Peyer's patch (tissue), 4 donors: Measurements from ENCODE around the gene CFAP70. TPM values are rescaled to one million over a fixed set of nuclear protein-coding genes. Genes with fewer than 3 reads are reported as not detected.
A peak's percentile ranks its signal among the peaks of the same experiment; 100 is the strongest.

Source experiments
- DNase-seq, 3 donors: peaks; one replicate each; pipeline ENCODE4 v3.0.0-alpha.2; 2017 to 2019
- H3K27ac ChIP-seq, 4 donors: fragments of 200-600 bp; sonication (generic); one replicate each; pipeline ENCODE4 v1.5.1; 2016 to 2019
- H3K27me3 ChIP-seq, 2 donors: fragments of 200-600 bp; sonication (generic); one replicate each; pipeline ENCODE4 v1.5.1; 2019
- H3K36me3 ChIP-seq, 3 donors: fragments of 200-600 bp; sonication (generic); one replicate each; pipeline ENCODE4 v1.5.1; 2016 to 2019
- H3K4me1 ChIP-seq, 4 donors: fragments of 200-600 bp; sonication (generic); one replicate each; pipeline ENCODE4 v1.5.1; 2016 to 2019
- H3K4me3 ChIP-seq, 4 donors: fragments of 200-600 bp; sonication (generic); 1 replicate in 3 of 4; 2 replicates in 1 of 4; pipeline ENCODE4 v1.5.1; 2016 to 2019; ENCODE audit warnings: mild to moderate bottlenecking in 1 of 4
- H3K9me3 ChIP-seq, 4 donors: fragments of 200-600 bp; sonication (generic); one replicate each; pipeline ENCODE4 v1.5.1; 2016 to 2019; ENCODE audit warnings: mild to moderate bottlenecking in 1 of 4
- POLR2A ChIP-seq, 2 donors: fragments of 450-650 bp; IDR thresholded peaks; one replicate each; pipeline ENCODE4 v1.5.1; 2017; ENCODE audit warnings: antibody characterized with exemption in 2 of 2, mild to moderate bottlenecking in 2 of 2, moderate library complexity in 2 of 2
- total RNA-seq, 4 donors: library from RNA; depleted of rRNA; stranded (reverse); fragments of >200 nt; gene quantifications; one replicate each; pipeline ENCODE4 v1.1.0, GENCODE V29; 2016
- TF ChIP-seq, protein P1 (sequence below), 6 experiments: fragments of 450-650 bp in 4 of 6; fragments of 200-600 bp in 2 of 6; sonication (generic) in 1 of 6; IDR thresholded peaks; one replicate each; pipeline ENCODE4 v1.5.1; 2017 to 2019; ENCODE audit warnings: antibody characterized with exemption in 6 of 6, mild to moderate bottlenecking in 3 of 6, moderate library complexity in 1 of 6

The CFAP70 gene
- total RNA-seq, 4 donors from 2014 or later: 0.88 to 5.8 (median 2.5) TPM

DNA sequence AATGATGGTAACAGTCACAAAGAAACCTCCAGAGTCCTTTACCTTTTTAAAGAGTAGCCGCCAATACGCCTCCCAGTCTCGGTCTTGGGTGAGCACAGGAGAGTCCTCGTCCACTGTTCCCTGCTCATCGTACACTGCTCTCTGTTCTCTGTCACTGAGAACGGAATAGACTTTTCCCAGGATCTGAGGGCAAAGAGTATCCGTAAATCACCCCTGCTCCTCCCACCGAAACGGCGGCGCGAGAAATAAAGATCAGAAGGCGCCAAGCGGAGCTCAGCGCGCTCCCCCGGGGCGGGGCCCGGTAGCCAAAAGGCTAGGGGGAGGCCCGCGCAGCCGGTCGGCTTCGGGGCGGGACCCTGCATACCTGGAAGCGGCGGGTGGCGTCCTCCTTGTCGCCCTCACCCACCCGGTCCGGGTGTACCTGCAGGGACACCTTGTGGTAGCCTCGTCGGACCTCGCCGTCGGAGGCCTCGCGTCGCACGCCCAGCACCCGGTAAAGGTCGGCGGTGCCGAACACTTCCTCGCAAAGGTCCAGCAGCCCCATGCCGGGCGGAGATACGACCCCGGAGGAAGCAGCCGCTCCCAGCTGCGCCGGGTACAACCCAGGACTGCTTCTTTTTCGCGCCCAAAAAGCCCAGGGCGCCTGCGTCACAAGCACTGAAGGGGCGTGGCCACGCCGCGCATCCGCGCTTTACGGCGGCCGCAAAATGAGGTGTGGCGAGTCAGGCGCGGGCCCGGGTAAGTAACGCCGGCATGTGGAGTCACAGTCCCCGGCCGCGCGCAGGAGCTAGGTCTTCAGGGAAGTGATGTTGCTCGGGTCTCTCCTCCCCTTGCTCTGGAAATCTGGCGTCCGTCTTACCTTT, 111.8 kb downstream of the CFAP70 start, which contains the start of gene DNAJC9:
Gene DNAJC9 (minus strand): TSS at position 610 of the 863 bp plus-strand sequence. CDS start 66 bp downstream, at position 544.
- TF ChIP-seq POLR2A (IDR thresholded peaks at IDR 0.05): peak; percentile 72 to 80
- TF ChIP-seq, protein P1, sequence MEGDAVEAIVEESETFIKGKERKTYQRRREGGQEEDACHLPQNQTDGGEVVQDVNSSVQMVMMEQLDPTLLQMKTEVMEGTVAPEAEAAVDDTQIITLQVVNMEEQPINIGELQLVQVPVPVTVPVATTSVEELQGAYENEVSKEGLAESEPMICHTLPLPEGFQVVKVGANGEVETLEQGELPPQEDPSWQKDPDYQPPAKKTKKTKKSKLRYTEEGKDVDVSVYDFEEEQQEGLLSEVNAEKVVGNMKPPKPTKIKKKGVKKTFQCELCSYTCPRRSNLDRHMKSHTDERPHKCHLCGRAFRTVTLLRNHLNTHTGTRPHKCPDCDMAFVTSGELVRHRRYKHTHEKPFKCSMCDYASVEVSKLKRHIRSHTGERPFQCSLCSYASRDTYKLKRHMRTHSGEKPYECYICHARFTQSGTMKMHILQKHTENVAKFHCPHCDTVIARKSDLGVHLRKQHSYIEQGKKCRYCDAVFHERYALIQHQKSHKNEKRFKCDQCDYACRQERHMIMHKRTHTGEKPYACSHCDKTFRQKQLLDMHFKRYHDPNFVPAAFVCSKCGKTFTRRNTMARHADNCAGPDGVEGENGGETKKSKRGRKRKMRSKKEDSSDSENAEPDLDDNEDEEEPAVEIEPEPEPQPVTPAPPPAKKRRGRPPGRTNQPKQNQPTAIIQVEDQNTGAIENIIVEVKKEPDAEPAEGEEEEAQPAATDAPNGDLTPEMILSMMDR (IDR thresholded peaks at IDR 0.05): peak in 4 of 6 experiments; percentile 12 to 37 (median 16)
- Histone ChIP-seq H3K36me3 (peaks cover 0 to 46% (median 0%) of the 10 kb centered on the region in 3 donors), H3K4me1 (peaks cover 0 to 37% (median 13%) of the 10 kb centered on the region in 4 donors), H3K27me3 (no peaks in the 10 kb centered on the region), H3K9me3 (no peaks in the 10 kb centered on the region), H3K27ac (peak within 1 kb of the TSS; percentile 82 to 93 (median 88)), H3K4me3 (peak within 1 kb of the TSS; percentile 66 to 90 (median 82))
- DNase-seq: peak; percentile 98 to 99 (median 98)

DNA sequence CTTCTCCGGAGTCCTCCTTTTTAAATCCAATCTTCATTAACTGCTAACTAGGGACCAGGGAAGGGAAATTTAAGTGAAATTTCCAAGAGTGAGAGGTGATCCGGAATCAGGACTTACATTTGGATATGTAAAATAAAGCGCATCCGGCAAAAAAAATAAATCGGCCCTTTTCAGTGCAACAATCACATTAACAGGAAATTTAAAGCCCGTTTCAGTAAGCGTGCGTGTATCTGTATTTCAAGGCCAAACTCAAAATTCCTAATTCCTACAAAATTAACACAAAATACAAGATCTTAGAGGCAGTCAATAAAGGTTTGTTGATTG, 112.4 kb downstream of the CFAP70 start:
- H3K4me1 ChIP-seq: peaks cover 0 to 32% (median 8%) of the 10 kb centered on the region in 4 donors
- no peak for TF ChIP-seq POLR2A (IDR thresholded peaks at IDR 0.05)
- TF ChIP-seq, protein P1 (IDR thresholded peaks at IDR 0.05): no peak
- peak overlapping the region; percentile 82 to 93 (median 88) for H3K27ac ChIP-seq
- peak overlapping the region; percentile 66 to 90 (median 82) for H3K4me3 ChIP-seq
- H3K36me3 ChIP-seq: peaks cover 0 to 52% (median 0%) of the 10 kb centered on the region in 3 donors
- no peaks in the 10 kb centered on the region for H3K27me3 ChIP-seq
- DNase-seq: no peak
- H3K9me3 ChIP-seq: no peaks in the 10 kb centered on the region

DNA sequence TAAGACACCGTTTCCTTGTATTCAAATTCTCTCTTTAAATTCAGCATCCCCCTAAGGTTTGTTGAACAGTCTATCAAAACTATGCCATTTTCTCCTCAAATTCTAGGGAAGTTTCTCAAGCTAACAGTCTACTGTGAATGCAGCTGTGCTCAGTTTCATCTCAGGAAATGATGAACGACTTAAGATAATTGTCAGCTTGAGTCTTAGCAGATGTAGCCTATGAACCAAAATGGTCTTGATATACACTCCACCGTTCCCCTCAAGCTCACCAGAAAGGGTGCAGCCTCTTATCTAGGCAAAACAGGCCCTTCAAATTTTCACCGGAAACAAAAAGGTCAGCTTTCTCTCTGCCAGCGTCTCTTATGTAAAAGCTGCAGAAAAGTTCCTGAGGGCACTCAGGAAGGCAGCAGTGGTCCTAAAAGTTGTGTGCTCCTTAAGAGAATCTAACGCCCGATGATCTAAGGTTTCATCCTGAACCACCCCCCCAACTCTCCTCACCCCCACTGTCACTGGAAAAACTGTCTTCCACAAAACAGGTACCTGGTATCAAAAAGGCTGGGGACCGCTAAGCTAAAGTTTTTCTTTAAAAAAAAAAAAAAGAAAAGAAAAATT, 113.7 kb downstream of the CFAP70 start:
- Histone ChIP-seq H3K27ac (no peak overlapping the region), H3K27me3 (no peaks in the 10 kb centered on the region), H3K4me1 (peaks cover 0 to 23% (median 5%) of the 10 kb centered on the region in 4 donors), H3K36me3 (peaks cover 0 to 56% (median 0%) of the 10 kb centered on the region in 3 donors), H3K4me3 (no peak overlapping the region), H3K9me3 (no peaks in the 10 kb centered on the region)
- TF ChIP-seq, protein P1 (IDR thresholded peaks at IDR 0.05): no peak
- TF ChIP-seq POLR2A (IDR thresholded peaks at IDR 0.05): no peak
- no peak for DNase-seq

DNA sequence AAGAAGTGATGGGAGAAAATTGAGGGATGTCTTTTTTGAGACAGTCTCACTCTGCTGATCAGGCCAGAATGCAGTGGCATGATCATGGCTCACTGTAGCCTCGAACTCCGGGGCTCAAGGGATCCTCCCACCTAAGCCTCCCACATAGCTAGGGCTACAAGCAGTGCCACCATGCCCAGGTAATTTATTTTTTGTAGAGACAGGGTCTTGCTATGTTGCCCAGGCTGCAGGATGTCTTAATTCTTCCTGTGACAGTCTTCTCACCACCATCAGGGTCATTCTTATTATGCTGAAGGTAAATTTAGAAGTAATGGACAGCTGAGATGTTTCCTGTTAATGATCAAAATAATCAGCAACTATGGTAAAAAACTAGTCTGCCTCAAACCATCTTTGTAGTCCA, 118.8 kb downstream of the CFAP70 start:
- no peak for DNase-seq
- peaks cover 0 to 3% (median 0%) of the 10 kb centered on the region in 4 donors for H3K4me1 ChIP-seq
- no peak overlapping the region for H3K27ac ChIP-seq
- no peaks in the 10 kb centered on the region for H3K27me3 ChIP-seq
- H3K4me3 ChIP-seq: no peak overlapping the region
- H3K9me3 ChIP-seq: no peaks in the 10 kb centered on the region
- peaks cover 0 to 68% (median 0%) of the 10 kb centered on the region in 3 donors for H3K36me3 ChIP-seq
- TF ChIP-seq, protein P1 (IDR thresholded peaks at IDR 0.05): no peak
- TF ChIP-seq POLR2A (IDR thresholded peaks at IDR 0.05): no peak

DNA sequence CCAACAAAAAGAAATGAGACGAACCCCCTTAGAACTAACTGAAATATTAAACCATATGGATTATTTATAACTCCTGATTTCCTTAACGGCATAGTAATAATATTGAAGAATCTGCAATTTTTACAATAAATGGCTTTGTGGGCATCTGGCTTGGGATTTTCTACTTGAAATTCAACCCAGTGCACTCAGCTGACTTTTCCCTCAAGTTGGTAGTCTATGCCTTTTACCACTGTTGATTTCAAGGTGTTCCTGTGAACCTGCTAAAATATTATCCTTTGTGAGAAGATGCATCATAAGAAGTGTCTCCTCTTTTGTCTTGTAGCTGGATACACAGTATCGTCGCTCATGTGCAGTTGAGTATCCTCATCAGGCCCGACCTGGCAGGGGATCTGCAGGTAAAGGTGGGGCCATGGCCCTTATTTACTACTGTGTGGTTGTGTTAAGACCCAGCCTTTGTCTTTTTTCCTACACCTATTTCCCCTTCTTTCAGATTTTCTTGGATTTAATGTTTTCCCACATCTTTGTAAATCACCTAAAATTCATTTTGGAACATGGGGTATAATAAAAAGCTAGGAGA, 119.6 kb downstream of the CFAP70 start:
- Histone ChIP-seq H3K9me3 (no peaks in the 10 kb centered on the region), H3K4me1 (no peaks in the 10 kb centered on the region), H3K27ac (no peak overlapping the region), H3K27me3 (no peaks in the 10 kb centered on the region), H3K4me3 (no peak overlapping the region), H3K36me3 (peaks cover 0 to 73% (median 0%) of the 10 kb centered on the region in 3 donors)
- TF ChIP-seq, protein P1 (IDR thresholded peaks at IDR 0.05): no peak
- no peak for TF ChIP-seq POLR2A (IDR thresholded peaks at IDR 0.05)
- no peak for DNase-seq
